GM21381 (cell line): ENCODE results near the gene NBPF26.
"Not testable (repeated sequence)": the region's sequence is repeated elsewhere in the genome, so short reads cannot be mapped to it uniquely, and the experiment has no call there.

ENCODE experiments used
- ATAC-seq: cut with Tn5 transposase; IDR thresholded peaks from one replicate; pipeline ENCODE4 v1.9.1; 2021; ENCODE audit warnings: mild to moderate bottlenecking, moderate library complexity; ENCODE audit not compliant: unreplicated experiment

Gene NBPF26

DNA sequence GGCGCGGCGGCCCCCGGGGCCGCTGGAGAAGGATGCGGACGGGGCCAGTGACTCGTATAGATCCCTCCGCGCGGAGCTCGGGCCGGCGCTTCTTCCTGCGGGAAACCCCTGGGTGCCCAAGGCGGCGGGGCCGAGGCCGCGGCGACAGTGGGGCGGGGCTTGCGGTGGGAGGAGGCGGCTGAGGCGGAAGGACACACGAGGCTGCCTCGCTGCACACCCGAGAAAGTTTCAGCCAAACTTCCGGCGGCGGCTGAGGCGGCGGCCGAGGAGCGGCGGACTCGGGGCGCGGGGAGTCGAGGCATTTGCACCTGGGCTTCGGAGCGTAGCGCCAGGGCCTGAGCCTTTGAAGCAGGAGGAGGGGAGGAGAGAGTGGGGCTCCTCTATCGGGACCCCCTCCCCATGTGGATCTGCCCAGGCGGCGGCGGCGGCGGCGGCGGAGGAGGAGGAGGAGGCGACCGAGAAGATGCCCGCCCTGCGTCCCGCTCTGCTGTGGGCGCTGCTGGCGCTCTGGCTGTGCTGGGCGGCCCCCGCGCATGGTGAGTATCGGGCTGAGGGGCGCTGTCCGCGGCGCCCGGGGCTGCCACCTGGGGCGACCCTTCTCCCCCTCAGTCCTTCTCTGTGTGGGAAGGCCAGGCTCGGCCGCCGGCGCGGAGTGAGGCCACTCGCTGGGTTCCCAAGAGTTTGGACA, at the start of gene NBPF26:
TSS of gene NBPF26 (plus strand) at position 231 of the 688 bp plus-strand sequence.
- not testable (repeated sequence) for ATAC-seq

- not testable (repeated sequence) for ATAC-seq
These were observed 43.5 kb upstream of the NBPF26 start for GRCh38 chr1:120680106-120680819.

GRCh38 chr1:120680938-120681337, 42.8 kb upstream of the NBPF26 start:
- not testable (repeated sequence) for ATAC-seq

DNA sequence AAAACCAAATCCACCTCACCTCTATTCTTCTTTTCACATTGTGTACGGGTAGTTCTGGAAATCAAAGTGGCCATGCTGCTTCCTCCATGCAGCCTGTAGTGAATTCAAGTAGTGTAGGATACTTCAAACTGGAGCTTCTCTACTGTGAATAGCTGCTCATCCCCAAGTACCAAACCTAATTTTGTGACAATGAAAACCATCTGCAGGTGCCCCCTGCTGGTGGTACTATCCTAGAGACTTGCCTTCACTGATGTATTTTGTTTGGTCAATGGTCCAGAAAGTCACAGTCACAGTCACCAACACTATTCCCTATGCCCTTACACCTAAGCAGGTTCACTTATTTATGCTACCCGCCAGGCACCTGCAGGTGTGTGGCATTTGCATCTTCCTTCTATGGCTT, 39.3 kb upstream of the NBPF26 start:
- not testable (repeated sequence) for ATAC-seq

DNA sequence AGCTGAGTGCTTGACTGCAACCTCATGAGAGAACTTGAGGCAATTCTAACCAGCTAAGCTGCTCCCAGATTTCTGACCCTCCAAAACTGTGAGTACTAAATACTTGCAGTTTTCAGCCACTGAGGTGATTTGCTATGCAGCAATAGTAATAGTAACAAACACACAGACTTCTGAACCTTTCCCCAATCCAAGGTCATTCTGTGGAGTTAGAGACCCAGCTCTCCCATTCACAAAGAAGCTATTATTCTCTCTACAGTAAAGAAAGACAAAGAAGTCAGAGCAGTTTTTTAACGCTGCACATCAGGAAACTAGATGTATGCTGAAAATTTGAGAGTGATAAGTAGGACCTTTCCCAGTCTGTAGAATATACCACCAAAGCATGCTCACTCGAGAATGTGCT, 38.1 kb upstream of the NBPF26 start:
- not testable (repeated sequence) for ATAC-seq

DNA sequence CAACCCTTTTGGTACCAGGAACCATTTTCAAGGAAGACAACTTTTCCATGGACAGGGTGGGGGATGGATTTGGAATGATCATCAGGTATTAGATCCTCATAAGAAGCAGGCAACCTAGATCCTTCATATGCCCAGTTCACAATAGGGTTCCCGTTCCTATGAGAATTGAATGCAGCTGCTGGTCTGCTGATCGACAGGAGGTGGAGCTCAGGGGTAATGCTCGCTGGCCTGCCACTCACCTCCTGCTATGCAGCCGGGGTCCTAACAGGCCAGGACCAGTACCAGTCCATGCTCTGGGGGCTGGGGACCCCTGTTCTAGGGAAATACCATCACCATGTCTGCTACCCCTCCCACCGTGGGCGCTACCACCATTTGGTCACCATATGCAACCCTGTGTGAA, 36.5 kb upstream of the NBPF26 start:
- ATAC-seq, result not testable (repeated sequence)

- not testable (repeated sequence) for ATAC-seq
These were observed 22.8 kb upstream of the NBPF26 start for GRCh38 chr1:120700807-120701562.

DNA sequence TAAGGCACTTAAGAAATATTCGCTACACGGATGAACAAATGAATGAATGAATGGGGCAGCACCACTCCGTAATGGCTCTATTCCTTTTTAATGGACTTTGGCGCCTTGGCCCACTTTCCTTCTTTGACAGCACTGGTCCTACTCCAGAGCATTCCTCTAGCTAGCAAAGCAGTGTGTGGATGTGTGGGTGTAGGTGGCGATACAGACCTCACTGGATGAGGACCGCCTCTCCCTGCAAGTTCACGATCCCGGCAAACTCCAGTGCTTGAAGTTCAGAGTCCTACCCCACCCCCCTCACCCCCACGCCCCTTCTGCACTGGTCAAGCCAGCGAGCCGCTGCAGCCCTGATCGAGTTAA, 409 bp upstream of the NBPF26 start:
- not testable (repeated sequence) for ATAC-seq

DNA sequence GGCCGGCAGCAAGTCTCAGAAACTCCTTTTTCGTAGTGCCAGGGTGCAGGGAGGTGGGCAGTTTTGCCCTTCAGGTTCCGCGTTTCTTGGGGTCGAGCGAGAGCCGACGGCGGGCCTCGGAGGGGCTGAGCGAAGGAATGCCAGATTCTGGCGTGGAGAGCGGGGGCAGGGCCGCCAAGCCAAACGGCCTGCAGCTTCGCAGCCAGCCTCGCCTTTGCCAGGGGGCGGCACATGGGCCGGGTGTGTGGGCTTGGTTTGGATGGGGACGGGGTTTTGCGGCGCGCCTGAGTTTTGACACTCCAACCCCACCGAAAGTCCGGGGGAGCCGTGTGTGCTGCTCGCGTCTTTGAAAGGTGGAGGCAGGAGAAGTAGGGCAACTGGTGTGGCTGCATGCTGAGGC, 762 bp downstream of the NBPF26 start:
- not testable (repeated sequence) for ATAC-seq

GRCh38 chr1:120728811-120729210, 5.1 kb downstream of the NBPF26 start:
- ATAC-seq, result not testable (repeated sequence)

DNA sequence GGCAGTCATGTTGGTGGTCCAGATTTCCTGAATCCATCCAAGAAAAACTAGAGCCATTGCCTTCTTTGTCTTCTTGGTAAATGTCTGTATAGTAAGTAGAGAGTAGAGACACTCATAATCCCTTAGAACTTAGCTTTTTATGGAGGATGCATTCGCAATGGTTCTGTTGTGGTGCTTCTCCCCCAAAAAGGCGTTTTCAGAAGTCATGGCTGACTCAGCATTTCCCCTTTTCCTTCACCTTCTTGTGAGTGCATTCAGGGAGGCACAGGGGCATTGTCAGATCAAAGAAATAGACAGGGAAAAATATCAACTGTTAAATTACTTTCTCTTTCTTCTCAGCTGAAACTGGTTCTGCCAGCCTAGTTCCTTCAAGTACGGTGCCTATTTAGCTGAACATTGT, 45.3 kb downstream of the NBPF26 start:
- not testable (repeated sequence) for ATAC-seq

GRCh38 chr1:120805452-120805851, 81.7 kb downstream of the NBPF26 start:
- ATAC-seq, result not testable (repeated sequence)

- ATAC-seq, result not testable (repeated sequence)
These were observed 88.1 kb downstream of the NBPF26 start for GRCh38 chr1:120811822-120812221.

GRCh38 chr1:120825051-120825450, 101.3 kb downstream of the NBPF26 start:
- ATAC-seq, result not testable (repeated sequence)

DNA sequence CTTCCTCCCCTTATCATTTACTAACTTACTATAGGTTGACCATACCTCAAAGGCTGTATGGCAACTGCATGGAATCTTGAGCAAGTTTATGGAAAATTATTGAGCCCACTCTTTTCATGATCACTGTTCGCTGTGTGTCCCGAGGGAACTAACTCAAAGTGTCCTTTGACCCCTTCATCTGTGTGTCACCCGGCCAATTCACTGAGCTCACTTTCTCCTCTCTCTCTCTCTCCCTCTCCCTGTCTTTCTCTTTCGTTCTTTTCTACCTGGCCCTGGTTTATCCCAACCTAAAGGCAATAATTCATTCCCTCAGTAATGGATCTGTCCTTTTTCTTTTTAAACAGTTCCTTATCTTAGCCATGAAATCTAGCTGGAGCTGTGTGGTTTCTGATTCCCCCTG, 102.9 kb downstream of the NBPF26 start:
- not testable (repeated sequence) for ATAC-seq

- ATAC-seq, result not testable (repeated sequence)
These were observed 120.6 kb downstream of the NBPF26 start for GRCh38 chr1:120844186-120844944.

GRCh38 chr1:120844945-120845330, 121.2 kb downstream of the NBPF26 start:
- not testable (repeated sequence) for ATAC-seq

- not testable (repeated sequence) for ATAC-seq
These were observed 125.9 kb downstream of the NBPF26 start for GRCh38 chr1:120849400-120850286.

DNA sequence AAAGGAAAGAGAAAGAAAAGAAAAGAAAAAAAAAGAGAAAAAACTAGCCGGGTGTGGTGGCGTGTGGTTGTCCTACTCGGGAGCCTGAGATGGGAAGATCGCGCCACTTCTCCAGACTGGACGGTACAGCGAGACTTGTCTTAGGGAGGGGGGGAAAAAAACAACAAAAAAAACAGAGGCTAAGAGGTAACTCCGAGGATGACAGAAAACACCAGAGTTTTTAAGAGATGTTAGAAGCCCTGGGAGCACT, 126.5 kb downstream of the NBPF26 start:
- ATAC-seq, result not testable (repeated sequence)
